HUES48 (cell line): Measurements from ENCODE around the gene ICAM5.
"Not testable (repeated sequence)": the region's sequence is repeated elsewhere in the genome, so short reads cannot be mapped to it uniquely, and the experiment has no call there.

Source experiments
- H3K27ac ChIP-seq: one replicate; pipeline ENCODE4 v1.7.0; 2013; ENCODE audit warnings: low read depth, low read length, inconsistent platforms
- H3K27me3 ChIP-seq: 2 replicates; pipeline ENCODE4 v1.6.1; 2013; ENCODE audit warnings: mild to moderate bottlenecking, low read length; ENCODE audit not compliant: control insufficient read depth, insufficient read depth
- H3K36me3 ChIP-seq: 2 replicates; pipeline ENCODE4 v1.6.1; 2013; ENCODE audit warnings: low read length; ENCODE audit not compliant: control insufficient read depth, insufficient read depth
- H3K4me1 ChIP-seq: 2 replicates; pipeline ENCODE4 v1.6.1; 2013; ENCODE audit warnings: mild to moderate bottlenecking, low read length; ENCODE audit not compliant: control insufficient read depth, insufficient read depth
- H3K4me3 ChIP-seq: 2 replicates; pipeline ENCODE4 v1.5.1; 2013; ENCODE audit warnings: mild to moderate bottlenecking, low read depth, low read length
- H3K9ac ChIP-seq: 2 replicates; pipeline ENCODE4 v1.6.1; 2013; ENCODE audit warnings: mild to moderate bottlenecking, low read depth, low read length, moderate library complexity
- H3K9me3 ChIP-seq: 2 replicates; pipeline ENCODE4 v1.6.1; 2013; ENCODE audit warnings: low read length; ENCODE audit not compliant: control insufficient read depth, insufficient read depth

Gene ICAM5

DNA sequence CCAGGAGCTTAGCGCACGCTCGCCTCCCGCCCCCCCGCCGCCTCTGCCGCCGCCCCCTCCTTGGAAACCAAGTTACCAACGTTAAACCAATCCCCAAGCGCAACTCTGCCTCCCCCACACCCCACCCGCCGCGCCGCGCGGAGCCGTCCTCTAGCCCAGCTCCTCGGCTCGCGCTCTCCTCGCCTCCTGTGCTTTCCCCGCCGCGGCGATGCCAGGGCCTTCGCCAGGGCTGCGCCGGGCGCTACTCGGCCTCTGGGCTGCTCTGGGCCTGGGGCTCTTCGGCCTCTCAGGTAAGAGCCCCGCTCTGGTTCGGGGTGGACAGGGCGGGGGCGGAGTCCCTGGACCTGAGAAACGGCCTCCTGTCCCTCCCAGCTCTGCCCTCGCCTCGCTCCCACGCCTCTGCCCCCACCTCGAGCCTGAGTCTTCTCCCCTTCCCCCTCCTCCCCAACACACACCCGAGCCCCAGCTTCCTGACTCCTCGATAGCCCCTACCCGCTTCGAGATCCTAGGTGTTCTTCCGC is at the start of gene ICAM5:
Gene ICAM5, plus strand, starts transcription at position 117 of the 521 bp plus-strand sequence. Its CDS starts 92 bp downstream, at position 209.
- Histone ChIP-seq H3K9me3 (no peaks in the 10 kb centered on the region), H3K36me3 (0 out of 2 replicates have a peak, but pooled peaks cover 3% of the 10 kb centered on the region), H3K9ac (no peak within 1 kb of the TSS), H3K27ac (no peak within 1 kb of the TSS), H3K4me1 (peaks cover 19% of the 10 kb centered on the region; the same call in 1 of the 2 replicates), H3K27me3 (peaks cover 89% of the 10 kb centered on the region), H3K4me3 (peak within 1 kb of the TSS; percentile 61)

DNA sequence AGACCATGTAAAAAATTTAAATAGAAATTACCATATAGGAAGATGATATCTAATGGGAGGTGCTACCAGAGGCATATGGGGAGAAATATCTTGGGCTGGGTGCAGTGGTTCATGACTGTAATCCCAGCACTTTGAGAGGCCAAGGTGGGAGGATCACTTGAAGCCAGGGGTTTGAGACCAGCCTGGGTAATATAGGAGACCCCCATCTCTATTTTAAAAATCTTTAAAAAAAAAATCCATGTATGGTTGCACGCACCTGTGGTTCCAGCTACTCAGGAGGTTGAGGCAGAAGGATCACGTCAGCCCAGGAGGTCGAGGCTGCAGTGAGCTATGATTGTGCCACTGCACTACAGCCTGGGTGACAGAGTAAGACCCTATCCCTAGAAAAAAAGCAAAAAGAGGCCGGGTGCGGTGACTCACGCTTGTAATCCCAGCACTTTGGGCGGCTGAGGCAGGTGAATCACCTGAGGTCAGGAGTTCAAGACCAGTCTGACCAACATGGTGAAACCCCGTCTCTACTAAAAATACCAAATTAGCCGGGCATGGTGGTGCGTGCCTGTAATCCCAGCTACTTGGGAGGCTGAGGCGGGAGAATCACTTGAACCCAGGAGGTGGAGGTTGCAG is 47.8 kb upstream of the ICAM5 start:
- not testable (repeated sequence) for H3K27ac ChIP-seq, H3K9ac ChIP-seq, H3K4me1 ChIP-seq, H3K36me3 ChIP-seq, H3K9me3 ChIP-seq, H3K27me3 ChIP-seq, H3K4me3 ChIP-seq

DNA sequence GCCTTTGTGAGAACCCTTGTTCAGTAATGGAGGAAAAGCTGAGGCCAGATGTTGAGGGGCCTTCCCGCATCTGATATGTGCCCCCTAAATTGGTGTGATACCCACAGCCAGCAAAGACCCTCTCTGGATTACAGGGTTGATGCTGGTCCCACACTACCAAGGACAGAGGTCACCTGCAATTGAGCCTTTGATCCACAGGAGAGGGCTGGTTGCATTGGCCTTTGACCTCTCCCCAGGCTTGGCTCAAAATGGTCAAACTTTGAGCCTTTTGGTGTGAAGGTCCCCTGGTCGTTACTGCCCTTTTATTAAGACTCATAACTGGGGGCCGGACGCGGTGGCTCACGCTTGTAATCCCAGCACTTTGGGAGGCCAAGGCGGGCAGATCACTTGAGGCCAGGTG is 46.1 kb upstream of the ICAM5 start:
- Histone ChIP-seq H3K36me3 (no peaks in the 10 kb centered on the region), H3K27me3 (no peaks in the 10 kb centered on the region), H3K27ac (no peak overlapping the region), H3K9ac (no peak overlapping the region), H3K9me3 (no peaks in the 10 kb centered on the region), H3K4me1 (peaks cover 5% of the 10 kb centered on the region; the same call in 1 of the 2 replicates), H3K4me3 (no peak overlapping the region)

DNA sequence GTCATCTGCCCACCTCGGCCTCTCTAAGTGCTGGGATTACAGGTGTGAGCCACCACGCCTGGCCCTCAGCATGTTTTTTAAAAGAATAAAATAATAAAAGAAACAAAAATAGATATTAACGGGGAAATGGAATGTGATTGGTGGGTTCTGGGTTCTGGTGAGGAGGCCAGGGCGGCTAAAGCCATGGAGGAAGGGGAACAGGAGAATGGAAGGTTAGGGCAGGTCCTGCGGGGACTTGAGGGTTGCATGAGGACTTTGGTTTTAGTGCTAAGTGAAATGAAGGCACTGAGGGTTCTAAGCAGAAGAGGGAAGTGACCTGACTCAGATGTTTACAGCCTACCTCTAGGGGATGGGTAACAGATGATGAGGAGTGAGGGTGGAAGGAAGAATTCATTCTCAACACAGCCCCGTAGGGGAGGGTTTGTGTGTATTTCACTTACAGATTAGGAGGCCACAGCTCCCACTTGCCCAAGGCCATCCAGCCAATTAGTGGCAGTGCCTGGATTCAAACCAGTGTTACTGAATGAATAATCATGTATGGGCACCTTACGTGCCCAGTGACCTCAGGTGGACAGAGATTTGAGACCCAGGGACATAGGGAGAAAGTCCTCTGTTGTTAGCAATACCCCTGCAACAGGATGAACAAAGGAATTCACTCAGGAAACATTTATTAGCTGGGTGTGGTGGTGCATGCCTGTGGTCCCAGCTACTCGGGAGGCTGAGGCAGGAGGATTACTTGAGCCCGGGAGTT is 44.4 kb upstream of the ICAM5 start:
- Histone ChIP-seq H3K4me3 (no peak overlapping the region), H3K9me3 (no peaks in the 10 kb centered on the region), H3K36me3 (no peaks in the 10 kb centered on the region), H3K4me1 (peaks cover 5% of the 10 kb centered on the region; the same call in 1 of the 2 replicates), H3K27me3 (no peaks in the 10 kb centered on the region), H3K9ac (no peak overlapping the region), H3K27ac (no peak overlapping the region)

- Histone ChIP-seq H3K9ac (no peak overlapping the region), H3K4me3 (no peak overlapping the region), H3K9me3 (no peaks in the 10 kb centered on the region), H3K4me1 (peaks cover 5% of the 10 kb centered on the region; the same call in 1 of the 2 replicates), H3K36me3 (no peaks in the 10 kb centered on the region), H3K27ac (no peak overlapping the region), H3K27me3 (no peaks in the 10 kb centered on the region)
These were observed 43.2 kb upstream of the ICAM5 start for GRCh38 chr19:10246511-10246910.

- Histone ChIP-seq H3K27ac (peak within 1 kb of the TSS; percentile 86), H3K27me3 (no peaks in the 10 kb centered on the region), H3K4me1 (no peaks in the 10 kb centered on the region), H3K4me3 (peak within 1 kb of the TSS; percentile 96), H3K9ac (peak within 1 kb of the TSS; percentile 86), H3K9me3 (no peaks in the 10 kb centered on the region), H3K36me3 (peaks cover 28% of the 10 kb centered on the region)
These were observed 37.7 kb upstream of the ICAM5 start, which contains the start of gene MRPL4 for GRCh38 chr19:10251792-10252694. Gene MRPL4 (plus strand): TSS chr19:10252214. CDS start chr19:10252254, 40 bp downstream.

GRCh38 chr19:10252707-10253106 is 37.0 kb upstream of the ICAM5 start:
- Histone ChIP-seq H3K27ac (peak overlapping the region; percentile 86), H3K4me1 (no peaks in the 10 kb centered on the region), H3K9me3 (no peaks in the 10 kb centered on the region), H3K9ac (peak overlapping the region; percentile 86), H3K4me3 (peak overlapping the region; percentile 96), H3K27me3 (no peaks in the 10 kb centered on the region), H3K36me3 (peaks cover 34% of the 10 kb centered on the region)

DNA sequence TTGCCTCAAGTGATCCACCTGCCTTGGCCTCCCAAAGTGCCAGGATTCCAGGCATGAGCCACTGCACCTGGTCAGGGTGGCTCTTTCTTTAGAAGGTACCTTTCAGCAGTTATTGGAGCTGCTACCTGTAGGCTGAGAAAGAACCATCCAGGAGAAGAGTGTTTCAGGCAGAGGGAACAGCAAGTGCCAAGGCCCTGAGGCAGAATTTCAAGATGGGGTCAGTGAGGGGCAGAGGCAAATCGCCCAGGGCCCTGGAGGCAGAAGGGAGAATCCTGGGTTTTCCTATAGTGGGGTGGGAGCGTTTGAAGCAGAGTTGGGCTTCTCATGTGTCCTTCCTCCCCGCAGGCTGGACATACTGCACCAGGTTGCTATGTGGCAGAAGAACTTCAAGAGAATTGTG is 35.5 kb upstream of the ICAM5 start:
- Histone ChIP-seq H3K36me3 (peaks cover 45% of the 10 kb centered on the region), H3K4me3 (no peak overlapping the region)

DNA sequence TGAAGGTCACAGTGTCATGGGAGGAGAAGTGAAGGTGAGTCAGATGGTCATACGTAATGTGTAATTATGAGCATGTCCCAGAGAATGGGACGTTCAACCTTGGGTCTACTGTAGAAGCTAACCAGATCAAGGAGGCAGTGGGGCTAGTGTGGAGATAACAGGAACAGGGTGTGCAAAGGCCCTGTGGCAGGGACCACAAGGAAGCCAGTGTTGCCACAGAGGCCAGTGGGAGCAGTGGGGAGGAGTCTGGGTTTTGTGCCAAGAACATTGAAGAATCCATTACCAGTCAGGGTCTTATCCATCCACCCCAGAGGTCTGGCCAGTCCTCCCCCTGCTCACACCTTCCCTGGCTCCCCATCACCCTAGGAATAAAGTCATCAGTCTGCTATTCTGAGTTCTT is 34.4 kb upstream of the ICAM5 start:
- no peaks in the 10 kb centered on the region for H3K27me3 ChIP-seq
- H3K27ac ChIP-seq, result no peak overlapping the region
- H3K4me3 ChIP-seq, result no peak overlapping the region
- H3K9me3 ChIP-seq, result no peaks in the 10 kb centered on the region
- H3K9ac ChIP-seq, result no peak overlapping the region
- H3K36me3 ChIP-seq, result peaks cover 51% of the 10 kb centered on the region
- H3K4me1 ChIP-seq, result no peaks in the 10 kb centered on the region

More for the DNA sequence above, 35.5 kb upstream of the ICAM5 start:
- H3K27ac ChIP-seq, result no peak overlapping the region
- no peaks in the 10 kb centered on the region for H3K9me3 ChIP-seq
- no peaks in the 10 kb centered on the region for H3K4me1 ChIP-seq
- no peaks in the 10 kb centered on the region for H3K27me3 ChIP-seq
- no peak overlapping the region for H3K9ac ChIP-seq

GRCh38 chr19:10256551-10256950 is 33.2 kb upstream of the ICAM5 start:
- H3K9me3 ChIP-seq, result no peaks in the 10 kb centered on the region
- H3K4me3 ChIP-seq, result no peak overlapping the region
- no peak overlapping the region for H3K9ac ChIP-seq
- H3K27ac ChIP-seq, result no peak overlapping the region
- no peaks in the 10 kb centered on the region for H3K4me1 ChIP-seq
- H3K36me3 ChIP-seq, result peaks cover 51% of the 10 kb centered on the region
- H3K27me3 ChIP-seq, result no peaks in the 10 kb centered on the region
